DMS 273 (cell line): Measurements from ENCODE around the gene TXLNA.
A peak's percentile ranks its signal among the peaks of the same experiment; 100 is the strongest.

ENCODE experiments used
- DNase-seq: peaks from one replicate; lab custom pipeline; 2025; ENCODE audit not compliant: unreplicated experiment; lab: John Stamatoyannopoulos, UW

The TXLNA gene

GRCh38 chr1:32242341-32242851 is 62.9 kb downstream of the TXLNA start:
- peak; percentile 44 for DNase-seq

- DNase-seq = no peak
These were observed 67.4 kb downstream of the TXLNA start, which contains the start of gene FAM167B for GRCh38 chr1:32246888-32247273. Gene FAM167B (plus strand): TSS chr1:32247222. CDS start chr1:32247422, 200 bp downstream.

GRCh38 chr1:32247452-32247851 is 68.0 kb downstream of the TXLNA start:
- DNase-seq = no peak
